Measurements from ENCODE around the gene IL12RB2. TPM values are rescaled to one million over a fixed set of nuclear protein-coding genes. Genes with fewer than 3 reads are reported as not detected.

IL12RB2 gene
- total RNA-seq, 1 experiment from 2014 or later, result not detected

- no peak for TF ChIP-seq CTCF (conservative IDR thresholded peaks at IDR 0.05)
- TF ChIP-seq EZH2 (IDR thresholded peaks at IDR 0.05; ENCODE audit: low read depth), result no peak
- no peak overlapping the region for H2AFZ ChIP-seq
- no peaks in the 10 kb centered on the region for H3K36me3 ChIP-seq (ENCODE audit: low read depth)
- ChIA-PET POLR2A (ENCODE audit: unreplicated experiment) (no interaction called here), CTCF (interaction anchor here (0.5 kb wide), 1 partner anchor 38 kb away, joined by 9 read pairs; no protein-coding TSS in a partner anchor)
- H3K9me2 ChIP-seq (ENCODE audit: insufficient read depth), result no peaks in the 10 kb centered on the region; the same call in 1 of the 2 replicates
- intact Hi-C loops (cut with micrococcal nuclease; ENCODE audit: unreplicated experiment), result no loop called here
- H3K4me2 ChIP-seq, result no peak overlapping the region
- no peak overlapping the region for H3K4me3 ChIP-seq
- BruUV-seq (replicated peaks), result no TSS peak
- H3K4me1 ChIP-seq (replicated peaks; ENCODE audit: insufficient read depth), result no peaks in the 10 kb centered on the region
- DNase-seq, result no peak
- no peak overlapping the region for H3K27ac ChIP-seq
- no peaks in the 10 kb centered on the region for H4K20me1 ChIP-seq (ENCODE audit: insufficient read depth)
- no peaks in the 10 kb centered on the region for H3K79me2 ChIP-seq (ENCODE audit: low read depth)
- H3K9me3 ChIP-seq (ENCODE audit: insufficient read depth, low read depth), result no peaks in the 10 kb centered on the region
- no peaks in the 10 kb centered on the region for H3K27me3 ChIP-seq (ENCODE audit: insufficient read depth, low read depth)
- H3F3A ChIP-seq (ENCODE audit: insufficient read depth, low read depth), result no peaks in the 10 kb centered on the region
Measured at GRCh38 chr1:67316918-67317317, 9.2 kb downstream of the IL12RB2 start.

- no peak overlapping the region for H3K4me3 ChIP-seq
- POLR2A ChIA-PET (ENCODE audit: unreplicated experiment), result no interaction called here
- CTCF ChIA-PET, result no interaction called here
Measured at GRCh38 chr1:67317803-67318202, 10.1 kb downstream of the IL12RB2 start.

GRCh38 chr1:67322442-67322841, 14.8 kb downstream of the IL12RB2 start:
- H3K9me3 ChIP-seq (ENCODE audit: insufficient read depth, low read depth), result no peaks in the 10 kb centered on the region
- TF ChIP-seq EZH2 (IDR thresholded peaks at IDR 0.05; ENCODE audit: low read depth), result no peak
- no peak for TF ChIP-seq CTCF (conservative IDR thresholded peaks at IDR 0.05)
- H3K36me3 ChIP-seq (ENCODE audit: low read depth), result no peaks in the 10 kb centered on the region
- BruUV-seq (replicated peaks), result no TSS peak
- H3K4me2 ChIP-seq, result no peak overlapping the region
- no peaks in the 10 kb centered on the region for H3K4me1 ChIP-seq (replicated peaks; ENCODE audit: insufficient read depth)
- H3K27me3 ChIP-seq (ENCODE audit: insufficient read depth, low read depth), result no peaks in the 10 kb centered on the region
- H3K79me2 ChIP-seq (ENCODE audit: low read depth), result no peaks in the 10 kb centered on the region
- POLR2A ChIA-PET (ENCODE audit: unreplicated experiment), result no interaction called here
- no peak overlapping the region for H3K4me3 ChIP-seq
- no peak for DNase-seq
- no peak overlapping the region for H2AFZ ChIP-seq
- CTCF ChIA-PET, result interaction anchor here (0.7 kb wide), 1 partner anchor 23 kb away, joined by 4 read pairs; no protein-coding TSS in a partner anchor
- intact Hi-C loops (cut with micrococcal nuclease; ENCODE audit: unreplicated experiment), result no loop called here
- H3K9me2 ChIP-seq (ENCODE audit: insufficient read depth), result no peaks in the 10 kb centered on the region
- no peak overlapping the region for H3K27ac ChIP-seq
- H4K20me1 ChIP-seq (ENCODE audit: insufficient read depth), result no peaks in the 10 kb centered on the region
- H3F3A ChIP-seq (ENCODE audit: insufficient read depth, low read depth), result no peaks in the 10 kb centered on the region

More at GRCh38 chr1:67317803-67318202, 10.1 kb downstream of the IL12RB2 start:
- Histone ChIP-seq H3K4me2 (no peak overlapping the region), H4K20me1 (ENCODE audit: insufficient read depth) (no peaks in the 10 kb centered on the region), H3F3A (ENCODE audit: insufficient read depth, low read depth) (no peaks in the 10 kb centered on the region), H2AFZ (no peak overlapping the region), H3K4me1 (replicated peaks; ENCODE audit: insufficient read depth) (no peaks in the 10 kb centered on the region), H3K36me3 (ENCODE audit: low read depth) (no peaks in the 10 kb centered on the region), H3K27me3 (ENCODE audit: insufficient read depth, low read depth) (no peaks in the 10 kb centered on the region), H3K79me2 (ENCODE audit: low read depth) (no peaks in the 10 kb centered on the region), H3K9me3 (ENCODE audit: insufficient read depth, low read depth) (no peaks in the 10 kb centered on the region), H3K9me2 (ENCODE audit: insufficient read depth) (no peaks in the 10 kb centered on the region), H3K27ac (no peak overlapping the region)
- intact Hi-C loops (cut with micrococcal nuclease; ENCODE audit: unreplicated experiment), result no loop called here
- BruUV-seq (replicated peaks), result no TSS peak
- no peak for TF ChIP-seq CTCF (conservative IDR thresholded peaks at IDR 0.05)
- no peak for TF ChIP-seq EZH2 (IDR thresholded peaks at IDR 0.05; ENCODE audit: low read depth)
- DNase-seq, result no peak

All from PC-9 (cell line).